ENCODE results near the gene CGB2. TPM values are rescaled to one million over a fixed set of nuclear protein-coding genes. Genes with fewer than 3 reads are reported as not detected.
A peak's percentile ranks its signal among the peaks of the same experiment; 100 is the strongest.

The CGB2 gene
- total and polyA plus RNA-seq, 2 of the 13 experiments (the other 11 are each of a cell fraction or from before 2014, with no cell fraction given), result not detected

- no peak for TF ChIP-seq PRMT3 (CRISPR knock-in tag; IDR thresholded peaks at IDR 0.05; ENCODE audit: borderline replicate concordance, low read depth)
- TF ChIP-seq ZBTB7B (CRISPR knock-in tag; IDR thresholded peaks at IDR 0.05), result no peak
- TF ChIP-seq ATM (IDR thresholded peaks at IDR 0.05; ENCODE audit: borderline replicate concordance), result no peak
- no peak for TF ChIP-seq ZSCAN31 (CRISPR knock-in tag; IDR thresholded peaks at IDR 0.05; ENCODE audit: low read depth)
- no peak; the same call in 1 of the 2 replicates for TF ChIP-seq ZFP90 (CRISPR knock-in tag; IDR thresholded peaks at IDR 0.05; ENCODE audit: borderline replicate concordance)
- no peak for TF ChIP-seq ZNF629 (CRISPR knock-in tag; conservative IDR thresholded peaks at IDR 0.05)
- no peak for TF ChIP-seq ZNF343 (CRISPR knock-in tag; IDR thresholded peaks at IDR 0.05)
- TF ChIP-seq MBD4 (IDR thresholded peaks at IDR 0.05; ENCODE audit: borderline replicate concordance, low read length), result no peak
- TF ChIP-seq ZNF260 (CRISPR knock-in tag; IDR thresholded peaks at IDR 0.05; ENCODE audit: borderline replicate concordance, low read depth), result no peak
- TF ChIP-seq MXD1 (CRISPR knock-in tag; IDR thresholded peaks at IDR 0.05), result 0 out of 2 replicates have a peak, but pooled peaks have one; percentile 34
- 0 out of 2 replicates have a peak, but pooled peaks have one; percentile 50 for TF ChIP-seq FOXO1 (CRISPR knock-in tag; IDR thresholded peaks at IDR 0.05)
- TF ChIP-seq MAZ (IDR thresholded peaks at IDR 0.05; ENCODE audit: borderline replicate concordance, low read depth, low read length), result peak; percentile 89
- no peak; the same call in none of the 2 replicates for TF ChIP-seq MAZ (CRISPR knock-in tag; IDR thresholded peaks at IDR 0.05; ENCODE audit: low read depth)
- TF ChIP-seq ZNF841 (CRISPR knock-in tag; IDR thresholded peaks at IDR 0.05; ENCODE audit: borderline replicate concordance), result no peak
- TF ChIP-seq BRF2 (CRISPR knock-in tag; IDR thresholded peaks at IDR 0.05), result 0 out of 2 replicates have a peak, but pooled peaks have one; percentile 10
- TF ChIP-seq CENPX (CRISPR knock-in tag; IDR thresholded peaks at IDR 0.05), result no peak
- peak; percentile 16; the same call in 1 of the 2 replicates for TF ChIP-seq MEIS2 (CRISPR knock-in tag; IDR thresholded peaks at IDR 0.05)
- TF ChIP-seq ZNF281 (CRISPR knock-in tag; IDR thresholded peaks at IDR 0.05; ENCODE audit: borderline replicate concordance), result peak; percentile 27; the same call in 1 of the 2 replicates
- TF ChIP-seq ZNF251 (CRISPR knock-in tag; IDR thresholded peaks at IDR 0.05), result no peak
- TF ChIP-seq HMGA1 (CRISPR knock-in tag; conservative IDR thresholded peaks at IDR 0.05), result no peak
- TF ChIP-seq ZNF451 (CRISPR knock-in tag; IDR thresholded peaks at IDR 0.05), result 0 out of 2 replicates have a peak, but pooled peaks have one; percentile 52
- no peak for TF ChIP-seq SP1 (IDR thresholded peaks at IDR 0.05)
- peak; percentile 94 for TF ChIP-seq SP1 (CRISPR knock-in tag; IDR thresholded peaks at IDR 0.05)
- no peak for TF ChIP-seq RXRA (CRISPR knock-in tag; IDR thresholded peaks at IDR 0.05)
- TF ChIP-seq ZNF550 (CRISPR knock-in tag; IDR thresholded peaks at IDR 0.05; ENCODE audit: borderline replicate concordance), result no peak
- TF ChIP-seq MYNN (CRISPR knock-in tag; IDR thresholded peaks at IDR 0.05; ENCODE audit: low read depth), result no peak
- no peak for TF ChIP-seq DMAP1 (CRISPR knock-in tag; IDR thresholded peaks at IDR 0.05)
- peak; percentile 96 for TF ChIP-seq POLR2AphosphoS5 (IDR thresholded peaks at IDR 0.05; ENCODE audit: low read depth, low read length)
These were observed 38.3 kb upstream of the CGB2 start, which contains the start of the genes GYS1 and RUVBL2 (continued) for GRCh38 chr19:48993175-48994034.
